H1 (cell line): ENCODE measurements around the gene MAN1A2. TPM values are rescaled to one million over a fixed set of nuclear protein-coding genes. Genes with fewer than 3 reads are reported as not detected.

Experiments used
- CTCF ChIA-PET: fragments of 300-600 bp; sonication (Branson Sonifier 250); formaldehyde crosslinking; loops from one replicate; lab custom pipeline; 2021; ENCODE audit not compliant: partially characterized antibody; lab: Charles Lee
- POLR2A ChIA-PET: fragments of 300-600 bp; sonication (Branson Sonifier 250); formaldehyde crosslinking; loops from one replicate; lab custom pipeline; 2021; ENCODE audit warnings: inconsistent platforms; ENCODE audit not compliant: partially characterized antibody; lab: Charles Lee
- DNase-seq, 2 experiments: peaks; one replicate each; pipeline versions ENCODE4 v3.0.0 to v3.0.0-alpha.2; 2010 to 2022; ENCODE audit warnings: low spot score in 2 of 2, low read depth in 1 of 2, mixed read lengths in 1 of 2
- FAIRE-seq: peaks from 2 replicates; lab custom pipeline; 2011; peaks lifted over from hg19 to GRCh38; lab: Jason Lieb, UNC
- H2AFZ ChIP-seq: 2 replicates; pipeline ENCODE4 v1.8.1; 2012; ENCODE audit warnings: low read length, inconsistent platforms
- H2AK5ac ChIP-seq: 2 replicates; pipeline ENCODE4 v1.6.1; 2013; ENCODE audit warnings: low read depth, low read length
- H2BK120ac ChIP-seq: replicated peaks from 2 replicates; pipeline ENCODE3; 2013; ENCODE audit warnings: low read depth, low read length, inconsistent platforms
- H2BK12ac ChIP-seq: 2 replicates; pipeline ENCODE4 v1.6.1; 2013; ENCODE audit warnings: low read depth, low read length
- H2BK15ac ChIP-seq: 2 replicates; pipeline ENCODE4 v1.6.1; 2013; ENCODE audit warnings: low read length
- H2BK20ac ChIP-seq: 2 replicates; pipeline ENCODE4 v1.6.1; 2013; ENCODE audit warnings: low read length
- H2BK5ac ChIP-seq: 2 replicates; pipeline ENCODE4 v1.6.1; 2013; ENCODE audit warnings: low read depth, low read length
- H3K14ac ChIP-seq: 2 replicates; pipeline ENCODE4 v1.6.1; 2013; ENCODE audit warnings: inconsistent platforms; ENCODE audit not compliant: insufficient read length
- H3K18ac ChIP-seq: 2 replicates; pipeline ENCODE4 v1.6.1; 2013; ENCODE audit warnings: low read length; ENCODE audit errors: extremely low read depth
- H3K23ac ChIP-seq: 2 replicates; pipeline ENCODE4 v1.6.1; 2013; ENCODE audit warnings: inconsistent platforms; ENCODE audit not compliant: insufficient read length
- H3K23me2 ChIP-seq: 2 replicates; pipeline ENCODE4 v1.6.1; 2013; ENCODE audit warnings: low read depth, low read length
- H3K27ac ChIP-seq: 2 replicates; pipeline ENCODE4 v1.6.1; 2011; ENCODE audit warnings: low read depth, low read length, inconsistent platforms
- H3K27me3 ChIP-seq, 4 experiments: replicated peaks in 1 of 4; 1 replicate in 1 of 4; 2 replicates in 3 of 4; pipeline versions ENCODE4 v1.6.1 to v1.8.1; 2011 to 2013; ENCODE audit warnings: low read length in 3 of 4, mild to moderate bottlenecking in 3 of 4, inconsistent platforms in 2 of 4, mixed read lengths in 2 of 4, moderate library complexity in 1 of 4; ENCODE audit not compliant: control insufficient read depth in 3 of 4, insufficient read depth in 3 of 4; ENCODE audit errors: extremely low read depth in 1 of 4
- H3K36me3 ChIP-seq, 4 experiments: 2 replicates each; pipeline versions ENCODE4 v1.6.1 to v1.8.1; 2011 to 2013; ENCODE audit warnings: mild to moderate bottlenecking in 4 of 4, low read length in 3 of 4, moderate library complexity in 2 of 4, control low read depth in 1 of 4, inconsistent platforms in 1 of 4; ENCODE audit not compliant: insufficient read depth in 4 of 4, control insufficient read depth in 2 of 4
- H3K4ac ChIP-seq: replicated peaks from 2 replicates; pipeline ENCODE3; 2013; ENCODE audit warnings: low read length, low read depth, mixed read lengths, inconsistent platforms; ENCODE audit not compliant: insufficient read length
- H3K4me1 ChIP-seq, 4 experiments: replicated peaks in 1 of 4; 1 replicate in 1 of 4; 2 replicates in 3 of 4; pipeline versions ENCODE4 v1.6.1 to v1.8.1; 2011 to 2013; ENCODE audit warnings: low read length in 3 of 4, inconsistent platforms in 2 of 4, mixed read lengths in 1 of 4; ENCODE audit not compliant: insufficient read depth in 4 of 4, control insufficient read depth in 3 of 4
- H3K4me2 ChIP-seq, 2 experiments: 2 replicates each; pipeline versions ENCODE4 v1.6.1 to v1.8.1; 2011 to 2013; ENCODE audit warnings: low read depth in 2 of 2, low read length in 2 of 2, control low read depth in 1 of 2, inconsistent platforms in 1 of 2, mild to moderate bottlenecking in 1 of 2; ENCODE audit not compliant: insufficient read depth in 1 of 2
- H3K4me3 ChIP-seq, 4 experiments: fragments of 200-600, 300-600 bp in 1 of 4; sonication (generic), shearing (Covaris generic), sonication (Bioruptor Twin) in 1 of 4; 2 replicates each; pipeline versions ENCODE4 v1.5.1 to v1.8.1; 2011 to 2016; ENCODE audit warnings: low read length in 4 of 4, low read depth in 3 of 4, control low read depth in 2 of 4, inconsistent platforms in 2 of 4, mild to moderate bottlenecking in 2 of 4, mixed read lengths in 1 of 4, moderate library complexity in 1 of 4; ENCODE audit not compliant: insufficient read depth in 2 of 4; ENCODE audit errors: extremely low read depth in 1 of 4
- H3K56ac ChIP-seq: replicated peaks from 2 replicates; pipeline ENCODE3; 2013; ENCODE audit warnings: low read depth, mild to moderate bottlenecking, mixed read lengths, low read length, inconsistent platforms; ENCODE audit not compliant: insufficient read length
- H3K79me1 ChIP-seq: 2 replicates; pipeline ENCODE4 v1.6.1; 2013; ENCODE audit warnings: low read depth, low read length, control low read depth
- H3K79me2 ChIP-seq, 2 experiments: 2 replicates each; pipeline versions ENCODE4 v1.6.1 to v1.8.1; 2012 to 2013; ENCODE audit warnings: low read length in 2 of 2, mild to moderate bottlenecking in 2 of 2, inconsistent platforms in 1 of 2; ENCODE audit not compliant: insufficient read depth in 2 of 2, control insufficient read depth in 1 of 2
- H3K9ac ChIP-seq, 4 experiments: replicated peaks in 1 of 4; 1 replicate in 1 of 4; 2 replicates in 3 of 4; pipeline versions ENCODE4 v1.6.1 to v1.8.1; 2011 to 2013; ENCODE audit warnings: low read depth in 3 of 4, low read length in 3 of 4, control low read depth in 2 of 4, mild to moderate bottlenecking in 2 of 4, moderate library complexity in 2 of 4, inconsistent platforms in 1 of 4; ENCODE audit errors: extremely low read depth in 1 of 4
- H3K9me3 ChIP-seq, 2 experiments: 2 replicates each; pipeline versions ENCODE4 v1.6.1 to v1.8.1; 2012 to 2013; ENCODE audit warnings: mild to moderate bottlenecking in 2 of 2, moderate library complexity in 2 of 2, control low read depth in 1 of 2, inconsistent platforms in 1 of 2, low read depth in 1 of 2, low read length in 1 of 2, mixed read lengths in 1 of 2; ENCODE audit not compliant: insufficient read depth in 2 of 2
- H4K20me1 ChIP-seq, 2 experiments: replicated peaks in 1 of 2; 2 replicates each; pipeline versions ENCODE3 to v1.8.1; 2011 to 2013; ENCODE audit warnings: inconsistent platforms in 2 of 2, low read length in 2 of 2, mild to moderate bottlenecking in 1 of 2; ENCODE audit not compliant: insufficient read depth in 2 of 2, control insufficient read depth in 1 of 2
- H4K5ac ChIP-seq: 2 replicates; pipeline ENCODE4 v1.6.1; 2013; ENCODE audit warnings: low read length, low read depth, mixed read lengths, inconsistent platforms; ENCODE audit not compliant: insufficient read length
- H4K8ac ChIP-seq: 2 replicates; pipeline ENCODE4 v1.8.0; 2013; ENCODE audit warnings: mild to moderate bottlenecking, moderate library complexity, low read length, inconsistent platforms; ENCODE audit not compliant: insufficient read depth; ENCODE audit errors: extremely low read depth
- H4K91ac ChIP-seq: replicated peaks from 2 replicates; pipeline ENCODE3; 2013; ENCODE audit warnings: low read length, mixed read lengths, inconsistent platforms; ENCODE audit not compliant: insufficient read length
- GABPA ChIP-seq: IDR thresholded peaks from 2 replicates; pipeline ENCODE4 v1.6.1; 2011; ENCODE audit warnings: mild to moderate bottlenecking, low read length, moderate library complexity, borderline replicate concordance; ENCODE audit not compliant: insufficient read depth
- WGBS, 2 experiments: shearing (Covaris generic) in 1 of 2; methylation state at CpG; one replicate each; pipeline versions ENCODE4 v1.1.6 to v1.1.7; 2013 to 2015; ENCODE audit warnings: low lambda C conversion rate in 2 of 2, mixed read lengths in 2 of 2, inconsistent platforms in 1 of 2, low coverage in 1 of 2, missing lambda C conversion rate in 1 of 2; ENCODE audit not compliant: insufficient replicate concordance in 2 of 2, insufficient coverage in 1 of 2, insufficient read length in 1 of 2; ENCODE audit errors: extremely low coverage in 1 of 2, missing lambda C conversion rate in 1 of 2; 5-methylcytosine and 5-hydroxymethylcytosine counted together
- polyA plus RNA-seq, 7 experiments: library from polyadenylated mRNA; depleted of rRNA in 3 of 7; stranded (reverse) in 5 of 7; unstranded in 2 of 7; fragments of >200 nt in 5 of 7; fragments of 200-250 nt in 2 of 7; gene quantifications; 1 replicate in 5 of 7; 2 replicates in 1 of 7; 4 replicates in 1 of 7; pipeline versions ENCODE4 v1.2.1 to v1.2.3, GENCODE V29; 2011 to 2013; ENCODE audit warnings: missing spikeins in 2 of 7, mixed read lengths in 2 of 7
- total RNA-seq: library from RNA; stranded (reverse); fragmentation: NEBNext Ultra II Directional; extraction: Animal tissue kit (Norgen Biotek cat#: 25700); gene quantifications from 2 replicates; pipeline ENCODE4 v1.2.1, GENCODE V29; 2021

The MAN1A2 gene
- total and polyA plus RNA-seq, 2 of the 8 experiments (the other 6 are each of a cell fraction or from before 2014, with no cell fraction given) = 5.5 to 18.8 TPM

GRCh38 chr1:117318426-117318825, 48.8 kb upstream of the MAN1A2 start:
- no peak overlapping the region for H2BK15ac ChIP-seq
- H2BK20ac ChIP-seq = no peak overlapping the region
- H3K4me1 ChIP-seq = peaks cover 0 to 4% (median 2%) of the 10 kb centered on the region in 4 experiments; a peak in 2 of 7 replicates
- H3K79me2 ChIP-seq = no peaks in the 10 kb centered on the region
- H3K79me1 ChIP-seq = no peaks in the 10 kb centered on the region
- H3K18ac ChIP-seq = no peak overlapping the region
- no peak overlapping the region for H3K56ac ChIP-seq
- FAIRE-seq = no peak
- H2BK5ac ChIP-seq = no peak overlapping the region
- no peaks in the 10 kb centered on the region for H4K20me1 ChIP-seq
- H3K4me3 ChIP-seq = no peak overlapping the region
- H3K23me2 ChIP-seq = no peaks in the 10 kb centered on the region
- no peak overlapping the region for H4K5ac ChIP-seq
- H4K8ac ChIP-seq = no peak overlapping the region
- no peaks in the 10 kb centered on the region for H3K36me3 ChIP-seq
- WGBS, 2 experiments = 94% methylated on average over 3 of the region's 3 CpGs; no CpG with 5 or more reads in 1 of the 2 experiments
- H3K14ac ChIP-seq = no peak overlapping the region
- H4K91ac ChIP-seq = no peak overlapping the region
- no peak overlapping the region for H3K9ac ChIP-seq
- no peak overlapping the region for H3K4me2 ChIP-seq
- no peak overlapping the region for H3K23ac ChIP-seq
- POLR2A ChIA-PET = no interaction called here
- no peak overlapping the region for H2BK12ac ChIP-seq
- H2AK5ac ChIP-seq = no peak overlapping the region
- DNase-seq = no peak
- no peak overlapping the region for H2AFZ ChIP-seq
- H3K27ac ChIP-seq = no peak overlapping the region
- H2BK120ac ChIP-seq = no peak overlapping the region
- CTCF ChIA-PET = no interaction called here
- H3K4ac ChIP-seq = no peak overlapping the region
- no peaks in the 10 kb centered on the region for H3K27me3 ChIP-seq
- TF ChIP-seq GABPA = no peak
- H3K9me3 ChIP-seq = no peaks in the 10 kb centered on the region
